Measurements from ENCODE around the gene MDN1. TPM values are rescaled to one million over a fixed set of nuclear protein-coding genes. Genes with fewer than 3 reads are reported as not detected.

The MDN1 gene
- total RNA-seq, 2 experiments from 2014 or later: 69.0 TPM

DNA sequence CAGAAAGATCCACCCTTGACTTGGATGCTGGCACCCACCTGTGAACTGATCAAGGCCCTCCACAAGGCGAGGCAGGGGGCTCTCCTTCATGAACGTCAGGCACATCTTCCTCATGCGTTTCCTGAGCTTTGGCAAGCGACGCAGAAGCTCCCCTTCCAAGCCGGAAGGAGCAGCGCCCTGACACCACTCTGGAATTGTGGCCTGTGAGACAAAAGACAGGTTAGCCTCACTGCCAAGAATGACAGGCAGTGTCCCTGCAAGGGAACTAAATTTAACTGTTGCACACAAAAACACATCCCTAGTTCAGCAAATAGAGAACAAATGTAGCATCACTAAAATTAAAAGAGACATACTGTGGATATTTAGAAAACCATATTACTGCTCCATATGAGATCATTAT, 139.0 kb downstream of the MDN1 start:
- Mint-ChIP-seq H3K4me1 (ENCODE audit: low read depth) (no peaks in the 10 kb centered on the region), H3K27me3 (no peaks in the 10 kb centered on the region), H3K4me3 (no peak overlapping the region), H3K27ac (no peak overlapping the region), H3K36me3 (ENCODE audit: low read depth) (peaks cover 61% of the 10 kb centered on the region), H3K9me3 (no peaks in the 10 kb centered on the region)
- ATAC-seq (no peak), DNase-seq (no peak)
- ChIA-PET CTCF (no interaction called here), POLR2A (interaction anchor here (1.0 kb wide), 1 partner anchor 91 kb away, joined by 3 read pairs; no protein-coding TSS in a partner anchor)
- intact Hi-C loops (cut with micrococcal nuclease): no loop called here
- TF ChIP-seq, protein P1, sequence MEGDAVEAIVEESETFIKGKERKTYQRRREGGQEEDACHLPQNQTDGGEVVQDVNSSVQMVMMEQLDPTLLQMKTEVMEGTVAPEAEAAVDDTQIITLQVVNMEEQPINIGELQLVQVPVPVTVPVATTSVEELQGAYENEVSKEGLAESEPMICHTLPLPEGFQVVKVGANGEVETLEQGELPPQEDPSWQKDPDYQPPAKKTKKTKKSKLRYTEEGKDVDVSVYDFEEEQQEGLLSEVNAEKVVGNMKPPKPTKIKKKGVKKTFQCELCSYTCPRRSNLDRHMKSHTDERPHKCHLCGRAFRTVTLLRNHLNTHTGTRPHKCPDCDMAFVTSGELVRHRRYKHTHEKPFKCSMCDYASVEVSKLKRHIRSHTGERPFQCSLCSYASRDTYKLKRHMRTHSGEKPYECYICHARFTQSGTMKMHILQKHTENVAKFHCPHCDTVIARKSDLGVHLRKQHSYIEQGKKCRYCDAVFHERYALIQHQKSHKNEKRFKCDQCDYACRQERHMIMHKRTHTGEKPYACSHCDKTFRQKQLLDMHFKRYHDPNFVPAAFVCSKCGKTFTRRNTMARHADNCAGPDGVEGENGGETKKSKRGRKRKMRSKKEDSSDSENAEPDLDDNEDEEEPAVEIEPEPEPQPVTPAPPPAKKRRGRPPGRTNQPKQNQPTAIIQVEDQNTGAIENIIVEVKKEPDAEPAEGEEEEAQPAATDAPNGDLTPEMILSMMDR (IDR thresholded peaks at IDR 0.05): no peak

DNA sequence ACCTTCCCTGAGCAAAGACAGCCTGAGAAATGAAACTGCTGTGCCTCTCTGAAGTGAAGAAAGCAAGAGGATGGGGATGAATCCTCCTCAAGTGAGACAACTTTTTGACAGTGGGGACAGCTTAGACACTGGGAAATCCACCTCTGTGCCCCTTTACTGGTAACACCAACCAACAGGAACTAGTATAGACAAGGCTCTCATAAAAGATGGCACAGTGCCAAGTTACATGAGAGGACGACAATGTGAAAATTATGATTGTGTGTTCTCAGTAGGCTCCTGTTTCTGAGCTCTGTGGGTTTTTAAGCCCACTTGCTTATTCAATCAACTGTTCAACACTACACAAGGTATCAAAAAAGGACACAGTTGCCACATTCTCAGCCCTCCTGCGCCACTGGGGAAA, 139.4 kb downstream of the MDN1 start:
- TF ChIP-seq, protein P1 (IDR thresholded peaks at IDR 0.05): no peak
- ATAC-seq (no peak), DNase-seq (no peak)
- POLR2A ChIA-PET: interaction anchor here (1.0 kb wide), 1 partner anchor 92 kb away, joined by 3 read pairs; no protein-coding TSS in a partner anchor
- CTCF ChIA-PET: no interaction called here
- peaks cover 61% of the 10 kb centered on the region for H3K36me3 Mint-ChIP-seq (ENCODE audit: low read depth)
- intact Hi-C loops (cut with micrococcal nuclease): no loop called here
- no peak overlapping the region for H3K4me3 Mint-ChIP-seq
- H3K27me3 Mint-ChIP-seq: no peaks in the 10 kb centered on the region
- no peak overlapping the region for H3K27ac Mint-ChIP-seq
- H3K4me1 Mint-ChIP-seq (ENCODE audit: low read depth): no peaks in the 10 kb centered on the region
- H3K9me3 Mint-ChIP-seq: no peaks in the 10 kb centered on the region

DNA sequence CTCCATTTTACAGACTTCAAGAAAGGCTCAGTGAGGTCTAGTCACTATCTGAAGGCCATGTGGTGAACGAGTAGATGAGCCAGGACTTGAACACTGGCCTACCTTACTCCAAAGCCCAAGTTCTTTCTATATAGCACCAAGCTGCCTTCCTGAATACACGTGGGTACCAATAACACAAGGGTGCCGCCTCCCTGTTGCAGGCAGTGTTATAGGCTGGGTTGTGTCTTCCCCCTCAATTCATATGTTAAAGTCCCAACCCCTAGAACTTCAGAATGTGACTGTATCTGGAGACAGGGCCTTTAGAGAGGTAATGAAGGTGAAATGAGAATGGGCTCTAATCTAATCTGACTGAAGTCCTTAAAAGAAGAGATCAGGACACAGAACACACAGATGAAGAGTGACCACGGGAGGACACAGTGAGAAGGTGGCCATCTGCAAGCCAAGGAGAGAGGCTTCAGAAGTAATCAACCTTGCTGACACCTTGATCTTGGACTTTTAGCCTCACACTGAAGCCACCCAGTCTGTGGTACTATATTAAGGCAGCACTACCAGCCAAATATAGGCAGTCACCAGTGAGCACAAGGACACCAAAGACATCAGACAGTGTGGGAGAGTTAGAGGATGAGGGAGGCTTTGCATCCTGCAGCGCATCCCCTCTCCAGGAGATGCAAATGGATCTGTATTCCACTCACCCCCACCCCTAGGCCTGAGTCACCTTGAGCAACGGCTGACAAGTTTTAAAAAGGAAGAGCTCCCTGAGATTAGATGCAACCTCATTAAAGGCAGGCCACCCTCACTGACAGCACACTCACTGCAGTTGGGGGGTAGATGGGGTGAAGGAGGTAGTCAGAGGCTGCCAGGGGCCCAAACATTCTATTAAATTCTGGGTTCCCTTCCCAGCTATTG, 140.1 kb downstream of the MDN1 start:
- no peak for DNase-seq
- ATAC-seq: no peak
- TF ChIP-seq, protein P1 (IDR thresholded peaks at IDR 0.05): no peak
- Mint-ChIP-seq H3K4me3 (no peak overlapping the region), H3K36me3 (ENCODE audit: low read depth) (peaks cover 60% of the 10 kb centered on the region), H3K9me3 (no peaks in the 10 kb centered on the region), H3K4me1 (ENCODE audit: low read depth) (no peaks in the 10 kb centered on the region), H3K27ac (no peak overlapping the region), H3K27me3 (no peaks in the 10 kb centered on the region)
- ChIA-PET POLR2A (interaction anchor here (1.0 kb wide), 1 partner anchor 92 kb away, joined by 3 read pairs; no protein-coding TSS in a partner anchor), CTCF (no interaction called here)
- intact Hi-C loops (cut with micrococcal nuclease): no loop called here

DNA sequence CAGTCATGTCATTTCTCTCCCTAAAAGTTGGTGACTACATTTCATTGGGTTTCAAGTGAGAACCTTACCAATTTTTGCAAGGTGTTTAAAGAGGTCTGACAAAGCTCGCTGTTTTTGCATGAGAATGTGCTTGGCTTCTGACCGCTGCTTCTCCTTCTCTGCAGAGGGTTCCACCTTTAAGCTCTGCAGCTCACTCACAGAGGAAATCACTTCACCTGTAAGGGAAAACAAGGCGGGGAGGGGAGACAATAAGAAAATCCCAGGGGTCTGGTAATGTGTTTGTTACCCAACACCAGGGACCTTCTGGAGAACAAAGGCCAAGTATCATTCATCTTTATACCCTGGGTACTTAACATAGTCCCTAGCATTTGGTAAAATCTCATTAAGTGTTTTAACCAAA, 141.1 kb downstream of the MDN1 start:
- TF ChIP-seq, protein P1 (IDR thresholded peaks at IDR 0.05): no peak
- CTCF ChIA-PET: no interaction called here
- ATAC-seq (no peak), DNase-seq (no peak)
- no peaks in the 10 kb centered on the region for H3K9me3 Mint-ChIP-seq
- H3K27me3 Mint-ChIP-seq: no peaks in the 10 kb centered on the region
- H3K4me3 Mint-ChIP-seq: no peak overlapping the region
- H3K4me1 Mint-ChIP-seq (ENCODE audit: low read depth): no peaks in the 10 kb centered on the region
- POLR2A ChIA-PET: interaction anchor here (0.6 kb wide), 1 partner anchor 125 kb away, joined by 4 read pairs; no protein-coding TSS in a partner anchor
- H3K27ac Mint-ChIP-seq: no peak overlapping the region
- peaks cover 57% of the 10 kb centered on the region for H3K36me3 Mint-ChIP-seq (ENCODE audit: low read depth)
- intact Hi-C loops (cut with micrococcal nuclease): no loop called here

Data from activated CD8-positive, alpha-beta T cell treated with anti-CD3 and anti-CD28 coated beads for 36 hours (primary cell).